ENCODE data around the gene DHRS3. TPM values are rescaled to one million over a fixed set of nuclear protein-coding genes. Genes with fewer than 3 reads are reported as not detected.

Gene DHRS3
- total RNA-seq, 1 experiment from 2014 or later = 154 TPM

DNA sequence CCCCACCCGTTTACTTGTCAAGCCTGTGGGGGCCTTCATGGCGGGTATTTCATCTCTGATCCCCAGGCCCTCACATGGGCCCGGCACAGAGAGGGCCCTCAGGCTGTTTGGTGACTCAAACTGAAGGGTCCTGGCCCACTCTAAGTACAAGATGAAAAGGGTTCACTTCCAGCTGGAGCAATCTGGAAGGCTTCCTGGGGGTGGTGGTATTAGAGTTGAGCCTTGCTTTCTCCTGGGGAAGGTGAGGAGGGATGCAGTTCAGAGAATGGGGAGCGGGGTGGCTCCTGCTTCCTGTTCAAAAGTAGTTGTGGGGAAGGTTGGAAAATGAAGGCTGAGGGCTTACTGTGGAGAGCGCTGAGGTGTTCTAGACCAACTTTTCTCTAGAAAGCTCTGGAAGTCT lies 47.7 kb downstream of the DHRS3 start:
- peaks cover 25% of the 10 kb centered on the region for H3K36me3 ChIP-seq (ENCODE audit: low read depth)
- H3K4me1 ChIP-seq (replicated peaks; ENCODE audit: insufficient read depth) = peaks cover 20% of the 10 kb centered on the region
- H3K79me2 ChIP-seq (ENCODE audit: low read depth) = no peaks in the 10 kb centered on the region
- no peak overlapping the region for H3K27ac ChIP-seq
- no peaks in the 10 kb centered on the region for H3K27me3 ChIP-seq (ENCODE audit: insufficient read depth, low read depth)
- BruUV-seq (replicated peaks) = no TSS peak
- no peak for TF ChIP-seq CTCF (conservative IDR thresholded peaks at IDR 0.05)
- TF ChIP-seq EZH2 (IDR thresholded peaks at IDR 0.05; ENCODE audit: low read depth) = no peak
- DNase-seq = no peak
- CTCF ChIA-PET = no interaction called here
- H4K20me1 ChIP-seq (ENCODE audit: insufficient read depth) = no peaks in the 10 kb centered on the region
- POLR2A ChIA-PET (ENCODE audit: unreplicated experiment) = no interaction called here
- no peak overlapping the region for H2AFZ ChIP-seq
- H3K4me2 ChIP-seq = no peak overlapping the region
- H3K9me3 ChIP-seq (ENCODE audit: insufficient read depth, low read depth) = no peaks in the 10 kb centered on the region
- H3F3A ChIP-seq (ENCODE audit: insufficient read depth, low read depth) = peaks cover 46% of the 10 kb centered on the region
- intact Hi-C loops (cut with micrococcal nuclease; ENCODE audit: unreplicated experiment) = no loop called here
- H3K9me2 ChIP-seq (ENCODE audit: insufficient read depth) = no peaks in the 10 kb centered on the region
- H3K4me3 ChIP-seq = no peak overlapping the region

DNA sequence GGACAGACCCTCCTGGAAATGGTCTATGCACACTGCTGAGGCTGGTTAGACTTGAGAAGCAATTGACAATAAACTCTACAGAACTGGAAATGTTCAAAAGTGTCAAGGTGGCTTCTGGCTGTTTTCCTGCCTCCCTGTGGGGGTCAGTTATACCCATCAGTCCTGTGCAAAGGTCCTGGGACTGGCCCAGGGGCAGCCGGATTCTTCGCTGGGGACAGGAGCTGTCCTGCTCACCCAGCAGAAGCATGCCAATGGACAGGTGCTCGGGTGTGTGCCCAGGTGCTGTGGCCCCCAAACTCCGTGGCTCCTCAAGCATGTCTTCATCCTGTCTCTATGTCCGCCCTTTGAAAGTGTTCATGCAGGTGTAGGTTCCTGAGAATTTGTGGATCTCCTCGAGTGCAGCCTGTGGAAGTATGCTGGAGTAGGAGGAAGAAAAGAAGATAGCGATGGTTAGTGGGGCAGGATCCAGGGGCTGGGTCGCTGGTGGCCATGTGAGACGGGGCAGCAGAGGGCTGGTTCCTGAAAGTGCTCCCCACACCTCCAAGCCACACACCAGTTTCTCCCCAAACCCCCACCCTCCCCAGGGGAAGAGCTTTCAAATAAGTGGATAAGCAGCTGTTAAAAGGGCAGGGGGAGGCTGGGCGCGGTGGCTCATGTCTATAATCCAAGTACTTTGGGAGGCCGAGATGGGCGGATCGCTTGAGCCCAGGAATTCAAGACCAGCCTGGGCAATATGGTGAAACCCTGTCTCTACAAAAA lies 49.8 kb downstream of the DHRS3 start:
- Histone ChIP-seq H3K27ac (no peak overlapping the region), H3K4me3 (no peak overlapping the region), H3K4me2 (no peak overlapping the region), H3K79me2 (ENCODE audit: low read depth) (no peaks in the 10 kb centered on the region), H3K27me3 (ENCODE audit: insufficient read depth, low read depth) (no peaks in the 10 kb centered on the region), H3F3A (ENCODE audit: insufficient read depth, low read depth) (peaks cover 26% of the 10 kb centered on the region), H3K4me1 (replicated peaks; ENCODE audit: insufficient read depth) (peaks cover 6% of the 10 kb centered on the region), H3K9me3 (ENCODE audit: insufficient read depth, low read depth) (0 out of 2 replicates have a peak, but pooled peaks cover 4% of the 10 kb centered on the region), H3K9me2 (ENCODE audit: insufficient read depth) (no peaks in the 10 kb centered on the region), H3K36me3 (ENCODE audit: low read depth) (peaks cover 21% of the 10 kb centered on the region), H4K20me1 (ENCODE audit: insufficient read depth) (no peaks in the 10 kb centered on the region), H2AFZ (no peak overlapping the region)
- DNase-seq = no peak
- ChIA-PET POLR2A (ENCODE audit: unreplicated experiment) (no interaction called here), CTCF (interaction anchor here (0.9 kb wide), 1 partner anchor 83 kb away, joined by 3 read pairs; no protein-coding TSS in a partner anchor)
- no peak for TF ChIP-seq CTCF (conservative IDR thresholded peaks at IDR 0.05)
- TF ChIP-seq EZH2 (IDR thresholded peaks at IDR 0.05; ENCODE audit: low read depth) = no peak
- intact Hi-C loops (cut with micrococcal nuclease; ENCODE audit: unreplicated experiment) = no loop called here
- no TSS peak for BruUV-seq (replicated peaks)

DNA sequence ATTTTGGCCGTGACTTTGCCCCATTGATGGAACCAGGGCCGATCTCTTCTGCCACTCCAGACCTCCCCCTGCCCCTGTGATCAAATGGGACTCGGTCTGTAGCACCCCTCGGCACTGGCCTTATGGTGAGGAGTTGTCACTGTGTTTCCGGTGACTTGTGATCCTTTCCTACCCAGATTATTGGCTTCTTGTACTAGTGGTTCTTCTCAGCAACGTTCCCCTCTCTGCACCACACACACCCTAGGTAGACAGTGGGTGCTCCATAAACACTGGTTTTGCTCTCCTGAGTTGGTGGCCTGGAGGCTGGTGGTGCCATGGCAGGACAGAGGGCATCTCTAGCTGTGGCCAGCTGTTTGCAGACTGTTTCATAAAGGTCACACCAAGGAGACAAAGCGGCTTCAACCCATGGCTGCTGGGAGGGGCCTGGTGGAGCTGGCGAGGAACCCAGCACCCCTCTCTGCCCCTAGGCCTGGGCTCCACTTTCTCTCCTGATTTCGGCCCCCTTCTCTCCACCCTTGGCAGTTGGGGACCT lies 50.7 kb downstream of the DHRS3 start:
- peak overlapping the region; percentile 39 for H3K27ac ChIP-seq
- DNase-seq = no peak
- no peaks in the 10 kb centered on the region for H3K9me2 ChIP-seq (ENCODE audit: insufficient read depth)
- ChIA-PET POLR2A (ENCODE audit: unreplicated experiment) (interaction anchor here (0.6 to 0.7 kb wide), 2 partner anchors 50 to 183 kb away, joined by 3 to 11 read pairs; partner anchors contain the start of gene DHRS3), CTCF (no interaction called here)
- H3K27me3 ChIP-seq (ENCODE audit: insufficient read depth, low read depth) = no peaks in the 10 kb centered on the region
- TF ChIP-seq EZH2 (IDR thresholded peaks at IDR 0.05; ENCODE audit: low read depth) (no peak), CTCF (conservative IDR thresholded peaks at IDR 0.05) (no peak)
- peaks cover 17% of the 10 kb centered on the region for H3K36me3 ChIP-seq (ENCODE audit: low read depth)
- no peak overlapping the region for H3K4me2 ChIP-seq
- no TSS peak for BruUV-seq (replicated peaks)
- H3K4me3 ChIP-seq = no peak overlapping the region
- H3K4me1 ChIP-seq (replicated peaks; ENCODE audit: insufficient read depth) = no peaks in the 10 kb centered on the region
- intact Hi-C loops (cut with micrococcal nuclease; ENCODE audit: unreplicated experiment) = no loop called here
- no peaks in the 10 kb centered on the region for H3K79me2 ChIP-seq (ENCODE audit: low read depth)
- no peak overlapping the region for H2AFZ ChIP-seq
- peaks cover 26% of the 10 kb centered on the region for H3F3A ChIP-seq (ENCODE audit: insufficient read depth, low read depth)
- H4K20me1 ChIP-seq (ENCODE audit: insufficient read depth) = no peaks in the 10 kb centered on the region
- 0 out of 2 replicates have a peak, but pooled peaks cover 4% of the 10 kb centered on the region for H3K9me3 ChIP-seq (ENCODE audit: insufficient read depth, low read depth)

All from PC-9 (cell line).